ENCODE measurements around the gene DCHS2.

GRCh38 chr4:154186888-154187287, 304.7 kb downstream of the DCHS2 start:
- TF ChIP-seq CTCF (IDR thresholded peaks at IDR 0.05) (no peak), POLR2AphosphoS5 (IDR thresholded peaks at IDR 0.05) (no peak), POLR2A (IDR thresholded peaks at IDR 0.05) (no peak)
